ENCODE measurements around the gene GALNT4. TPM values are rescaled to one million over a fixed set of nuclear protein-coding genes. Genes with fewer than 3 reads are reported as not detected.

GALNT4 gene
- total and polyA plus RNA-seq, 8 donors: 2.6 to 15.8 (median 5.2) TPM

DNA sequence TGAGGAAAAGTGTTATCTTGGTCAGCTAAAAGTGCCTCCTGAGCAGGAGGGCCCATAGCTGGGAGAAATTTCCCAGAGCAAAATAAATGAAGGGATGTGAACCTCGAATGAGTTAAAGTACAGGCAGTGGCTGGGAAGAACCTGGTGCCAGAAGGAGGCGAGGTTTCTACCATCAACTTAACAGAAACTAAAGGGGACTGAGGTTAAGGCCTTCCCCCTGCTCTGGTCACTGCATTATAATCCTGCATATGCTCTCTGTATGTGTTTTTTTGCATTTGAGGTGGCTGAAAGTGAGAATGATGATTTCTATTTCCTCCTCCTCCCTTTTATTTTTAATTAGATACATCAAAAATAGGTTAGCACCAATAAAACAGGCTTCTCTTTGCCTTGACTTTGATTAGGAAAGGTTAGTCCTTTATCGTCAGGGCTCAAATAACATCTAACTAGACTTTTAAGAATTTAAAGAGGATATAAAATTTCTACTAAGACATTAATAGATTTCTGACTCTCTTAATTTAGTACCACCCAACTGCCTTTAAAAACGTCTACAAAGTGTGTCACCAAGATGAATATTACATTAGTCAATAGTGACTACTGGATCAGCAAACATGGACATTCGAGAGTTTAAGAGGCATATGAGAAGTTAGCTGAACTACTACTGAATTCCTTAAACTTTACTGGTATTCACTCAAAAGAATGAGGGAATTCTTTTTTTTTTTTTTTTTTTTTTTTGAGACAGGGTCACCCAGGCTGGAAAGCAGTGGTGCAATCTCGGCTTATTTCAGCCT is 49.2 kb downstream of the GALNT4 start:
- no peaks in the 10 kb centered on the region for H3K36me3 ChIP-seq
- no peak for DNase-seq
- no peaks in the 10 kb centered on the region for H3K4me1 ChIP-seq
- no peak for FAIRE-seq
- H3K27me3 ChIP-seq: no peaks in the 10 kb centered on the region
- H3K27ac ChIP-seq: no peak overlapping the region
- no peak for ATAC-seq
- intact Hi-C loops (cut with DNase I): no loop called here
- WGBS, 2 donors: 75 to 76% methylated on average over 6 of the region's 6 CpGs
- H3K4me3 ChIP-seq: no peak overlapping the region
- TF ChIP-seq CTCF (IDR thresholded peaks at IDR 0.05): no peak
- H3K9me3 ChIP-seq: no peaks in the 10 kb centered on the region

GRCh38 chr12:89474615-89475014 is 50.0 kb downstream of the GALNT4 start:
- Histone ChIP-seq H3K4me3 (no peak overlapping the region), H3K27me3 (no peaks in the 10 kb centered on the region), H3K27ac (no peak overlapping the region), H3K4me1 (no peaks in the 10 kb centered on the region), H3K9me3 (no peaks in the 10 kb centered on the region), H3K36me3 (no peaks in the 10 kb centered on the region)
- WGBS, 2 donors: 34 to 41% methylated on average over 1 of the region's 1 CpG
- FAIRE-seq (no peak), DNase-seq (no peak), ATAC-seq (no peak)
- no peak for TF ChIP-seq CTCF (IDR thresholded peaks at IDR 0.05)
- intact Hi-C loops (cut with DNase I): loop anchor here in 1 of 3 donors (5.0 kb wide), 1 partner anchor 53 kb away; the partner anchor contains the start of gene POC1B

Other genes starting within 250 kb of the GALNT4 start
- 10 to 100 TPM in 4 of 6 donors, 1 to 10 TPM in 2; 5.3 to 26.1 (median 15.3) TPM for gene DUSP6, start 172.3 kb downstream of the GALNT4 start, total RNA-seq
- 10 to 100 TPM in 1 of 2 donors, 1 to 10 TPM in 1; 7.0 to 13.1 TPM for gene DUSP6, start 172.3 kb downstream of the GALNT4 start, polyA plus RNA-seq
- 10 to 100 TPM in 1 of 6 donors, 1 to 10 TPM in 5; 4.3 to 15.5 (median 6.2) TPM for gene POC1B, start 1.3 kb upstream of the GALNT4 start, total RNA-seq
- gene POC1B, start 1.3 kb upstream of the GALNT4 start, polyA plus RNA-seq: 1 to 10 TPM; 3.4 to 6.2 TPM
- 10 to 100 TPM; 11.4 to 22.4 (median 15.8) TPM for gene ATP2B1, start 184.0 kb upstream of the GALNT4 start, total RNA-seq
- gene ATP2B1, start 184.0 kb upstream of the GALNT4 start, polyA plus RNA-seq: 10 to 100 TPM in 1 of 2 donors, 1 to 10 TPM in 1; 4.3 to 12.9 TPM

All from pancreas (tissue), 10 donors.